ENCODE data around the gene NUP93. TPM values are rescaled to one million over a fixed set of nuclear protein-coding genes. Genes with fewer than 3 reads are reported as not detected.

Gene NUP93
- total and polyA plus RNA-seq, 2 donors (not counting 3 experiments of a cell fraction or from before 2014, with no cell fraction given) = 62.3 to 124 TPM

GRCh38 chr16:56684256-56684925, 45.5 kb upstream of the NUP93 start:
- Histone ChIP-seq H4K20me1 (replicated peaks; ENCODE audit: control insufficient read depth, extremely low read depth, insufficient read depth, low read length) (no peaks in the 10 kb centered on the region), H3K9me3 (replicated peaks; ENCODE audit: control insufficient read depth, insufficient read depth, low read length) (no peaks in the 10 kb centered on the region), H3K27ac (ENCODE audit: insufficient read depth, low read depth, low read length) (no peak overlapping the region), H3K79me2 (ENCODE audit: control insufficient read depth, insufficient read depth, low read length) (no peaks in the 10 kb centered on the region), H2AFZ (ENCODE audit: low read depth, low read length) (no peak overlapping the region), H3K36me3 (ENCODE audit: control insufficient read depth in 2 of 2, extremely low read depth in 1 of 2, insufficient read depth in 2 of 2, low read length in 2 of 2) (no peaks in the 10 kb centered on the region), H3K4me1 (ENCODE audit: control insufficient read depth, extremely low read depth, insufficient read depth, low read length) (peaks cover 10% of the 10 kb centered on the region), H3K9me1 (replicated peaks; ENCODE audit: control insufficient read depth, extremely low read depth, insufficient read depth, low read length) (no peaks in the 10 kb centered on the region), H3K4me3 (replicated peaks in 1 of 3; ENCODE audit: insufficient read depth in 1 of 3, low read depth in 1 of 3, low read length in 3 of 3) (no peak overlapping the region), H3K4me2 (ENCODE audit: insufficient read depth, low read length) (no peak overlapping the region), H3K27me3 (ENCODE audit: control insufficient read depth in 2 of 2, insufficient read depth in 2 of 2, low read length in 2 of 2) (no peaks in the 10 kb centered on the region), H3K9ac (replicated peaks; ENCODE audit: extremely low read depth, insufficient read depth, low read length) (no peak overlapping the region)
- FAIRE-seq (no peak), DNase-seq (ENCODE audit: low read depth, low spot score) (no peak)
- TF ChIP-seq FOS (IDR thresholded peaks at IDR 0.05; ENCODE audit: borderline replicate concordance, insufficient read depth, low read length) (no peak), MYC (IDR thresholded peaks at IDR 0.05; ENCODE audit: low read depth, low read length) (no peak), GATA2 (IDR thresholded peaks at IDR 0.05; ENCODE audit: insufficient read depth, insufficient read length, low read depth, low read length) (no peak), MAX (IDR thresholded peaks at IDR 0.05; ENCODE audit: insufficient read depth, insufficient read length) (no peak), EZH2 (IDR thresholded peaks at IDR 0.05; ENCODE audit: borderline replicate concordance, low read depth, low read length, severe bottlenecking) (no peak)
- TF ChIP-seq, protein P1, sequence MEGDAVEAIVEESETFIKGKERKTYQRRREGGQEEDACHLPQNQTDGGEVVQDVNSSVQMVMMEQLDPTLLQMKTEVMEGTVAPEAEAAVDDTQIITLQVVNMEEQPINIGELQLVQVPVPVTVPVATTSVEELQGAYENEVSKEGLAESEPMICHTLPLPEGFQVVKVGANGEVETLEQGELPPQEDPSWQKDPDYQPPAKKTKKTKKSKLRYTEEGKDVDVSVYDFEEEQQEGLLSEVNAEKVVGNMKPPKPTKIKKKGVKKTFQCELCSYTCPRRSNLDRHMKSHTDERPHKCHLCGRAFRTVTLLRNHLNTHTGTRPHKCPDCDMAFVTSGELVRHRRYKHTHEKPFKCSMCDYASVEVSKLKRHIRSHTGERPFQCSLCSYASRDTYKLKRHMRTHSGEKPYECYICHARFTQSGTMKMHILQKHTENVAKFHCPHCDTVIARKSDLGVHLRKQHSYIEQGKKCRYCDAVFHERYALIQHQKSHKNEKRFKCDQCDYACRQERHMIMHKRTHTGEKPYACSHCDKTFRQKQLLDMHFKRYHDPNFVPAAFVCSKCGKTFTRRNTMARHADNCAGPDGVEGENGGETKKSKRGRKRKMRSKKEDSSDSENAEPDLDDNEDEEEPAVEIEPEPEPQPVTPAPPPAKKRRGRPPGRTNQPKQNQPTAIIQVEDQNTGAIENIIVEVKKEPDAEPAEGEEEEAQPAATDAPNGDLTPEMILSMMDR (IDR thresholded peaks at IDR 0.05; ENCODE audit: extremely low read depth in 1 of 2, insufficient read depth in 1 of 2, low read depth in 1 of 2, low read length in 2 of 2) = no peak
- POLR2A ChIA-PET = no interaction called here
- BruUV-seq (replicated peaks) = no TSS peak
- dilution Hi-C loops (cut with MboI; ENCODE audit: extremely low pct_ligation_motif_present, low sequenced_read_pairs) = no loop called here
- intact Hi-C loops (cut with micrococcal nuclease) = no loop called here
- CTCF ChIA-PET = interaction anchor here (1.5 to 1.6 kb wide), 2 partner anchors 18 to 84 kb away, joined by 4 read pairs; no protein-coding TSS in a partner anchor
